H9 (cell line): Measurements from ENCODE around the gene CEP131. TPM values are rescaled to one million over a fixed set of nuclear protein-coding genes. Genes with fewer than 3 reads are reported as not detected.

Experiments
- DNase-seq: peaks from one replicate; pipeline ENCODE4 v3.0.0-alpha.2; 2017
- H2AFZ ChIP-seq: one replicate; pipeline ENCODE4 v1.6.1; 2013; ENCODE audit warnings: mild to moderate bottlenecking, low read length, control low read depth, moderate library complexity
- H2AK5ac ChIP-seq: 2 replicates; pipeline ENCODE4 v1.6.1; 2013; ENCODE audit warnings: low read length, control low read depth, mixed read lengths; ENCODE audit not compliant: insufficient read length
- H2BK120ac ChIP-seq: one replicate; pipeline ENCODE4 v1.6.1; 2013; ENCODE audit warnings: low read depth, mild to moderate bottlenecking, low read length, control low read depth, inconsistent platforms; ENCODE audit not compliant: poor library complexity, severe bottlenecking
- H2BK12ac ChIP-seq: 2 replicates; pipeline ENCODE4 v1.6.1; 2013; ENCODE audit warnings: low read length, control low read depth, mixed read lengths, low read depth; ENCODE audit not compliant: insufficient read length
- H2BK15ac ChIP-seq: 2 replicates; pipeline ENCODE4 v1.6.1; 2013; ENCODE audit warnings: low read depth, low read length, control low read depth
- H2BK20ac ChIP-seq: one replicate; pipeline ENCODE4 v1.6.1; 2013; ENCODE audit warnings: low read depth, mild to moderate bottlenecking, low read length, control low read depth, inconsistent platforms; ENCODE audit not compliant: poor library complexity, severe bottlenecking
- H2BK5ac ChIP-seq: 2 replicates; pipeline ENCODE4 v1.6.1; 2013; ENCODE audit warnings: low read length, control low read depth, mixed read lengths; ENCODE audit not compliant: insufficient read length
- H3K14ac ChIP-seq: 2 replicates; pipeline ENCODE4 v1.6.1; 2013; ENCODE audit warnings: low read length, control low read depth; ENCODE audit not compliant: insufficient read depth
- H3K18ac ChIP-seq: 2 replicates; pipeline ENCODE4 v1.6.1; 2013; ENCODE audit warnings: low read depth, mild to moderate bottlenecking, mixed read lengths, low read length, control low read depth; ENCODE audit not compliant: insufficient read length
- H3K23ac ChIP-seq: 2 replicates; pipeline ENCODE4 v1.6.1; 2013; ENCODE audit warnings: low read length, control low read depth, mixed read lengths, low read depth; ENCODE audit not compliant: insufficient read length
- H3K23me2 ChIP-seq: 2 replicates; pipeline ENCODE4 v1.6.1; 2013; ENCODE audit warnings: low read depth, mild to moderate bottlenecking, mixed read lengths, low read length, control low read depth; ENCODE audit not compliant: insufficient read length, poor library complexity, severe bottlenecking
- H3K27ac ChIP-seq: 2 replicates; pipeline ENCODE4 v1.5.1; 2013; ENCODE audit warnings: low read length, control low read depth, mixed read lengths, low read depth; ENCODE audit not compliant: insufficient read length
- H3K27me3 ChIP-seq: 2 replicates; pipeline ENCODE4 v1.6.1; 2013; ENCODE audit warnings: low read length, control low read depth, inconsistent platforms; ENCODE audit not compliant: insufficient read depth
- H3K4ac ChIP-seq: 2 replicates; pipeline ENCODE4 v1.6.1; 2013; ENCODE audit warnings: low read depth, mild to moderate bottlenecking, control low read depth, inconsistent platforms, low read length, moderate library complexity
- H3K4me1 ChIP-seq: 2 replicates; pipeline ENCODE4 v1.6.1; 2013; ENCODE audit warnings: low read length, control low read depth, inconsistent platforms; ENCODE audit not compliant: insufficient read depth
- H3K4me2 ChIP-seq: 2 replicates; pipeline ENCODE4 v1.6.1; 2013; ENCODE audit warnings: low read length, control low read depth, mixed read lengths; ENCODE audit not compliant: insufficient read length, insufficient read depth
- H3K56ac ChIP-seq: 2 replicates; pipeline ENCODE4 v1.6.1; 2013; ENCODE audit warnings: low read depth, mild to moderate bottlenecking, mixed read lengths, low read length, control low read depth; ENCODE audit not compliant: insufficient read length
- H3K79me1 ChIP-seq: 2 replicates; pipeline ENCODE4 v1.6.1; 2013; ENCODE audit warnings: low read depth, mild to moderate bottlenecking, moderate library complexity, low read length, control low read depth, inconsistent platforms; ENCODE audit not compliant: insufficient read depth, poor library complexity, severe bottlenecking
- H3K79me2 ChIP-seq: 2 replicates; pipeline ENCODE4 v1.6.1; 2013; ENCODE audit warnings: low read length, control low read depth, inconsistent platforms; ENCODE audit not compliant: insufficient read depth
- H3K9ac ChIP-seq: 2 replicates; pipeline ENCODE4 v1.6.1; 2013; ENCODE audit warnings: low read length, control low read depth, mixed read lengths; ENCODE audit not compliant: insufficient read length; ENCODE audit errors: extremely low read depth
- H3K9me3 ChIP-seq: one replicate; pipeline ENCODE4 v1.6.1; 2013; ENCODE audit warnings: low read depth, low read length, inconsistent platforms; ENCODE audit not compliant: control insufficient read depth
- H3T11ph ChIP-seq: one replicate; pipeline ENCODE4 v1.6.1; 2013; ENCODE audit warnings: mild to moderate bottlenecking, low read length, control low read depth, inconsistent platforms
- H4K20me1 ChIP-seq: one replicate; pipeline ENCODE4 v1.6.1; 2013; ENCODE audit not compliant: control insufficient read depth, insufficient read length, insufficient read depth
- H4K5ac ChIP-seq: 2 replicates; pipeline ENCODE4 v1.6.1; 2013; ENCODE audit warnings: low read depth, mild to moderate bottlenecking, mixed read lengths, low read length, control low read depth; ENCODE audit not compliant: insufficient read length
- H4K8ac ChIP-seq: replicated peaks from 2 replicates; pipeline ENCODE4 v1.6.1; 2013; ENCODE audit warnings: low read length, control low read depth, mixed read lengths, low read depth; ENCODE audit not compliant: insufficient read length
- H4K91ac ChIP-seq: 2 replicates; pipeline ENCODE4 v1.6.1; 2013; ENCODE audit warnings: low read depth, mild to moderate bottlenecking, moderate library complexity, mixed read lengths, low read length, control low read depth; ENCODE audit not compliant: insufficient read length
- H3K27ac Mint-ChIP-seq, 3 experiments: 2 replicates in 2 of 3; 3 replicates in 1 of 3; pipeline ENCODE4 v1.8.0; 2020 to 2021; ENCODE audit warnings: mixed read lengths in 3 of 3, mild to moderate bottlenecking in 1 of 3, moderate library complexity in 1 of 3
- H3K27me3 Mint-ChIP-seq: 2 replicates; pipeline ENCODE4 v1.8.0; 2021; ENCODE audit warnings: low read depth, mild to moderate bottlenecking, moderate library complexity, mixed read lengths
- H3K36me3 Mint-ChIP-seq, 3 experiments: 2 replicates in 2 of 3; 3 replicates in 1 of 3; pipeline ENCODE4 v1.8.0; 2020 to 2021; ENCODE audit warnings: low read depth in 3 of 3, mixed read lengths in 3 of 3; ENCODE audit not compliant: insufficient read depth in 1 of 3
- H3K4me1 Mint-ChIP-seq, 2 experiments: 2 replicates each; pipeline ENCODE4 v1.8.0; 2020; ENCODE audit warnings: mixed read lengths in 2 of 2
- H3K4me3 Mint-ChIP-seq, 2 experiments: 2 replicates in 1 of 2; 3 replicates in 1 of 2; pipeline ENCODE4 v1.8.0; 2020 to 2021; ENCODE audit warnings: mild to moderate bottlenecking in 2 of 2, mixed read lengths in 2 of 2, moderate library complexity in 1 of 2
- H3K9me3 Mint-ChIP-seq, 2 experiments: 2 replicates in 1 of 2; 3 replicates in 1 of 2; pipeline ENCODE4 v1.8.0; 2020; ENCODE audit warnings: mild to moderate bottlenecking in 2 of 2, mixed read lengths in 2 of 2, moderate library complexity in 1 of 2
- CTCF ChIP-seq: fragments of 200-600 bp; sonication (generic); conservative IDR thresholded peaks from 3 replicates; pipeline ENCODE4 v1.8.0; 2021; ENCODE audit warnings: antibody characterized with exemption, mild to moderate bottlenecking
- WGBS: extraction: QIAGEN DNeasy Blood & Tissue Kit; methylation state at CpG from one replicate; pipeline ENCODE4 v1.1.7; 2013; ENCODE audit warnings: missing lambda C conversion rate, low lambda C conversion rate, mixed read lengths; ENCODE audit not compliant: insufficient read length; ENCODE audit errors: extremely low coverage; 5-methylcytosine and 5-hydroxymethylcytosine counted together
- total RNA-seq: library from RNA; stranded (reverse); gene quantifications from 2 replicates; pipeline ENCODE4 v1.2.1, GENCODE V29; 2021

Gene CEP131
- total RNA-seq, 1 experiment from 2014 or later: 16.3 TPM

GRCh38 chr17:81251709-81252301, 29.0 kb upstream of the CEP131 start:
- H3K79me1 ChIP-seq: no peaks in the 10 kb centered on the region
- no peak overlapping the region for H4K8ac ChIP-seq
- no peak overlapping the region for H3K4ac ChIP-seq
- no peak overlapping the region for H3K9ac ChIP-seq
- H2BK120ac ChIP-seq: no peak overlapping the region
- no peak overlapping the region for H4K91ac ChIP-seq
- H4K5ac ChIP-seq: no peak overlapping the region
- Mint-ChIP-seq H3K9me3 (no peaks in the 10 kb centered on the region; a peak in 1 of 5 replicates), H3K4me3 (no peak overlapping the region), H3K27me3 (no peaks in the 10 kb centered on the region), H3K36me3 (peaks cover 11 to 15% (median 11%) of the 10 kb centered on the region in 3 experiments), H3K4me1 (peaks cover 15 to 25% of the 10 kb centered on the region in 2 experiments), H3K27ac (no peak overlapping the region)
- no peak overlapping the region for H3K14ac ChIP-seq
- WGBS: no CpG with 5 or more reads among the region's 29 CpGs
- no peak overlapping the region for H3K27ac ChIP-seq
- no peak overlapping the region for H3T11ph ChIP-seq
- H2BK15ac ChIP-seq: no peak overlapping the region
- H2AK5ac ChIP-seq: no peak overlapping the region
- H3K18ac ChIP-seq: no peak overlapping the region
- no peaks in the 10 kb centered on the region for H3K79me2 ChIP-seq
- H2BK20ac ChIP-seq: no peak overlapping the region
- no peak overlapping the region for H3K4me2 ChIP-seq
- TF ChIP-seq CTCF: no peak
- H2BK12ac ChIP-seq: no peak overlapping the region
- H2BK5ac ChIP-seq: no peak overlapping the region
- H4K20me1 ChIP-seq: no peaks in the 10 kb centered on the region
- no peak for DNase-seq
- no peaks in the 10 kb centered on the region for H3K4me1 ChIP-seq
- no peaks in the 10 kb centered on the region for H3K23me2 ChIP-seq
- no peaks in the 10 kb centered on the region for H3K27me3 ChIP-seq
- no peak overlapping the region for H3K23ac ChIP-seq
- no peaks in the 10 kb centered on the region for H3K9me3 ChIP-seq
- H2AFZ ChIP-seq: no peak overlapping the region
- H3K56ac ChIP-seq: no peak overlapping the region
